HEK293 (cell line): ENCODE data around the gene MPG.

Source experiments
- MYNN ChIP-seq: fragments of 450-650 bp; formaldehyde crosslinking; IDR thresholded peaks from 2 replicates; pipeline ENCODE4 v1.5.1; 2016; ENCODE audit warnings: missing biosample characterization, missing genetic modification characterization, borderline replicate concordance
- SCRT1 ChIP-seq: fragments of 450-650 bp; formaldehyde crosslinking; IDR thresholded peaks from 2 replicates; pipeline ENCODE4 v1.5.1; 2016; ENCODE audit warnings: missing biosample characterization, missing genetic modification characterization, borderline replicate concordance
- ZBTB1 ChIP-seq: fragments of 450-650 bp; formaldehyde crosslinking; IDR thresholded peaks from 2 replicates; pipeline ENCODE4 v1.5.1; 2016; ENCODE audit warnings: missing biosample characterization, missing genetic modification characterization
- ZBTB48 ChIP-seq: fragments of 450-650 bp; formaldehyde crosslinking; IDR thresholded peaks from 2 replicates; pipeline ENCODE4 v1.5.1; 2016; ENCODE audit warnings: missing biosample characterization, missing genetic modification characterization
- ZFHX2 ChIP-seq: fragments of 450-650 bp; formaldehyde crosslinking; conservative IDR thresholded peaks from 2 replicates; pipeline ENCODE4 v1.5.1; 2016; ENCODE audit warnings: missing biosample characterization, missing genetic modification characterization
- ZNF112 ChIP-seq: fragments of 450-650 bp; formaldehyde crosslinking; IDR thresholded peaks from 2 replicates; pipeline ENCODE4 v1.5.0; 2017; ENCODE audit warnings: missing biosample characterization, missing genetic modification characterization
- ZNF114 ChIP-seq: fragments of 450-650 bp; formaldehyde crosslinking; IDR thresholded peaks from 2 replicates; pipeline ENCODE4 v1.5.0; 2017; ENCODE audit warnings: missing biosample characterization, missing genetic modification characterization
- ZNF146 ChIP-seq: fragments of 450-650 bp; formaldehyde crosslinking; IDR thresholded peaks from 2 replicates; pipeline ENCODE4 v1.5.1; 2016; ENCODE audit warnings: missing biosample characterization, missing genetic modification characterization
- ZNF155 ChIP-seq: fragments of 450-650 bp; formaldehyde crosslinking; IDR thresholded peaks from 2 replicates; pipeline ENCODE4 v1.5.1; 2016; ENCODE audit warnings: missing biosample characterization, missing genetic modification characterization
- ZNF324 ChIP-seq: fragments of 450-650 bp; formaldehyde crosslinking; IDR thresholded peaks from 2 replicates; pipeline ENCODE4 v1.5.1; 2016; ENCODE audit warnings: missing biosample characterization, missing genetic modification characterization
- ZNF433 ChIP-seq: fragments of 450-650 bp; formaldehyde crosslinking; IDR thresholded peaks from 2 replicates; pipeline ENCODE4 v1.5.1; 2016; ENCODE audit warnings: missing biosample characterization, missing genetic modification characterization, low read depth
- ZNF501 ChIP-seq: fragments of 450-650 bp; formaldehyde crosslinking; IDR thresholded peaks from 2 replicates; pipeline ENCODE4 v1.5.1; 2016; ENCODE audit warnings: missing biosample characterization, missing genetic modification characterization
- ZNF514 ChIP-seq: fragments of 450-650 bp; formaldehyde crosslinking; IDR thresholded peaks from 2 replicates; pipeline ENCODE4 v1.5.1; 2016; ENCODE audit warnings: missing biosample characterization, missing genetic modification characterization
- ZNF585B ChIP-seq: fragments of 450-650 bp; formaldehyde crosslinking; IDR thresholded peaks from 2 replicates; pipeline ENCODE4 v1.5.1; 2016; ENCODE audit warnings: missing biosample characterization, missing genetic modification characterization
- ZNF600 ChIP-seq: fragments of 450-650 bp; formaldehyde crosslinking; IDR thresholded peaks from 2 replicates; pipeline ENCODE4 v1.5.1; 2016; ENCODE audit warnings: missing biosample characterization, missing genetic modification characterization
- ZNF624 ChIP-seq: fragments of 450-650 bp; formaldehyde crosslinking; IDR thresholded peaks from 2 replicates; pipeline ENCODE4 v1.5.1; 2017; ENCODE audit warnings: missing biosample characterization, missing genetic modification characterization
- ZNF660 ChIP-seq: fragments of 450-650 bp; IDR thresholded peaks from 2 replicates; pipeline ENCODE4 v1.5.1; 2018; ENCODE audit warnings: missing biosample characterization, mild to moderate bottlenecking, missing genetic modification characterization
- ZNF707 ChIP-seq: fragments of 450-650 bp; formaldehyde crosslinking; IDR thresholded peaks from 2 replicates; pipeline ENCODE4 v1.5.1; 2016; ENCODE audit warnings: missing biosample characterization, missing genetic modification characterization
- ZNF747 ChIP-seq: fragments of 450-650 bp; formaldehyde crosslinking; IDR thresholded peaks from 2 replicates; pipeline ENCODE4 v1.5.1; 2016; ENCODE audit warnings: missing biosample characterization, missing genetic modification characterization
- ZNF791 ChIP-seq: fragments of 450-650 bp; formaldehyde crosslinking; IDR thresholded peaks from 2 replicates; pipeline ENCODE4 v1.5.1; 2016; ENCODE audit warnings: missing biosample characterization, missing genetic modification characterization
- TF ChIP-seq, protein P1 (sequence below): fragments of 450-650 bp; formaldehyde crosslinking; IDR thresholded peaks from 2 replicates; pipeline ENCODE4 v1.5.1; 2016; ENCODE audit warnings: missing biosample characterization, missing genetic modification characterization
- TF ChIP-seq, protein P2 (sequence below): fragments of 450-650 bp; formaldehyde crosslinking; IDR thresholded peaks from 2 replicates; pipeline ENCODE4 v1.5.1; 2016; ENCODE audit warnings: missing biosample characterization, missing genetic modification characterization, borderline replicate concordance
- TF ChIP-seq, protein P3 (sequence below): fragments of 450-650 bp; formaldehyde crosslinking; IDR thresholded peaks from 2 replicates; pipeline ENCODE4 v1.5.1; 2016; ENCODE audit warnings: missing biosample characterization, missing genetic modification characterization
- TF ChIP-seq, protein P4 (sequence below): fragments of 450-650 bp; formaldehyde crosslinking; IDR thresholded peaks from 2 replicates; pipeline ENCODE4 v1.5.1; 2017; ENCODE audit warnings: missing biosample characterization, missing genetic modification characterization
- TF ChIP-seq, protein P5 (sequence below): fragments of 450-650 bp; formaldehyde crosslinking; IDR thresholded peaks from 2 replicates; pipeline ENCODE4 v1.5.1; 2016; ENCODE audit warnings: missing biosample characterization, missing genetic modification characterization

MPG gene

DNA sequence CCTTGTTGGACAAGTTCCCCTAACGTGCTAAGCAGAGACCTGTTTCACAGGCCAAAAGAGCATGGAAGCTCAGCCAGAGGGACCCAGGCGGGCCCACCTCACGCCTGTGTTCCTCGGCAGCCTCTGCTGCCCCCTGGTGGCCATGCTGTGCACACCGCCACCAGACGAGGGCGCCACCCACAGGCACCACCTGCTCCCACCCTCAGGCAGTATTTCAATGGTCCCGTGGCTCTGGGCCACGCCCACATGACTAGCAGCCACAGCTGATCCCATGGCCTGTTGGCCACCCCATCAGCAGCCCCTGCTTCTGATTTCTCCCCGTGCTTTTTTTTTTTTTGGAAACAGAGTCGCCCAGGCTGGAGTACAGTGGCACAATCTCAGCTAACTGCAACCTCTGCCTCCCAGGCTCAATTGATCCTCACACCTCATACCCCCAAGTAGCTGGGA is 18.9 kb downstream of the MPG start (continued):
- TF ChIP-seq, protein P1, sequence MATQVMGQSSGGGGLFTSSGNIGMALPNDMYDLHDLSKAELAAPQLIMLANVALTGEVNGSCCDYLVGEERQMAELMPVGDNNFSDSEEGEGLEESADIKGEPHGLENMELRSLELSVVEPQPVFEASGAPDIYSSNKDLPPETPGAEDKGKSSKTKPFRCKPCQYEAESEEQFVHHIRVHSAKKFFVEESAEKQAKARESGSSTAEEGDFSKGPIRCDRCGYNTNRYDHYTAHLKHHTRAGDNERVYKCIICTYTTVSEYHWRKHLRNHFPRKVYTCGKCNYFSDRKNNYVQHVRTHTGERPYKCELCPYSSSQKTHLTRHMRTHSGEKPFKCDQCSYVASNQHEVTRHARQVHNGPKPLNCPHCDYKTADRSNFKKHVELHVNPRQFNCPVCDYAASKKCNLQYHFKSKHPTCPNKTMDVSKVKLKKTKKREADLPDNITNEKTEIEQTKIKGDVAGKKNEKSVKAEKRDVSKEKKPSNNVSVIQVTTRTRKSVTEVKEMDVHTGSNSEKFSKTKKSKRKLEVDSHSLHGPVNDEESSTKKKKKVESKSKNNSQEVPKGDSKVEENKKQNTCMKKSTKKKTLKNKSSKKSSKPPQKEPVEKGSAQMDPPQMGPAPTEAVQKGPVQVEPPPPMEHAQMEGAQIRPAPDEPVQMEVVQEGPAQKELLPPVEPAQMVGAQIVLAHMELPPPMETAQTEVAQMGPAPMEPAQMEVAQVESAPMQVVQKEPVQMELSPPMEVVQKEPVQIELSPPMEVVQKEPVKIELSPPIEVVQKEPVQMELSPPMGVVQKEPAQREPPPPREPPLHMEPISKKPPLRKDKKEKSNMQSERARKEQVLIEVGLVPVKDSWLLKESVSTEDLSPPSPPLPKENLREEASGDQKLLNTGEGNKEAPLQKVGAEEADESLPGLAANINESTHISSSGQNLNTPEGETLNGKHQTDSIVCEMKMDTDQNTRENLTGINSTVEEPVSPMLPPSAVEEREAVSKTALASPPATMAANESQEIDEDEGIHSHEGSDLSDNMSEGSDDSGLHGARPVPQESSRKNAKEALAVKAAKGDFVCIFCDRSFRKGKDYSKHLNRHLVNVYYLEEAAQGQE (tag by site-specific recombination) = no peak
- TF ChIP-seq ZNF747 (tag by site-specific recombination) (no peak), ZNF707 (no peak), ZNF600 (no peak; the same call in 1 of the 2 replicates), ZBTB1 (tag by site-specific recombination) (no peak), ZNF155 (no peak), SCRT1 (tag by site-specific recombination) (peak; percentile 80), ZNF514 (no peak), ZNF624 (no peak), ZNF112 (tag by site-specific recombination) (no peak), ZNF114 (no peak), ZFHX2 (tag by site-specific recombination) (peak; percentile 88), ZNF146 (no peak), ZNF501 (tag by site-specific recombination) (peak; percentile 73; the same call in 1 of the 2 replicates), ZNF433 (no peak), ZNF585B (tag by site-specific recombination) (no peak), ZNF791 (no peak), ZNF660 (tag by site-specific recombination) (peak; percentile 51), ZBTB48 (tag by site-specific recombination) (no peak), ZNF324 (peak; percentile 85), MYNN (tag by site-specific recombination) (no peak)
- TF ChIP-seq, protein P2, sequence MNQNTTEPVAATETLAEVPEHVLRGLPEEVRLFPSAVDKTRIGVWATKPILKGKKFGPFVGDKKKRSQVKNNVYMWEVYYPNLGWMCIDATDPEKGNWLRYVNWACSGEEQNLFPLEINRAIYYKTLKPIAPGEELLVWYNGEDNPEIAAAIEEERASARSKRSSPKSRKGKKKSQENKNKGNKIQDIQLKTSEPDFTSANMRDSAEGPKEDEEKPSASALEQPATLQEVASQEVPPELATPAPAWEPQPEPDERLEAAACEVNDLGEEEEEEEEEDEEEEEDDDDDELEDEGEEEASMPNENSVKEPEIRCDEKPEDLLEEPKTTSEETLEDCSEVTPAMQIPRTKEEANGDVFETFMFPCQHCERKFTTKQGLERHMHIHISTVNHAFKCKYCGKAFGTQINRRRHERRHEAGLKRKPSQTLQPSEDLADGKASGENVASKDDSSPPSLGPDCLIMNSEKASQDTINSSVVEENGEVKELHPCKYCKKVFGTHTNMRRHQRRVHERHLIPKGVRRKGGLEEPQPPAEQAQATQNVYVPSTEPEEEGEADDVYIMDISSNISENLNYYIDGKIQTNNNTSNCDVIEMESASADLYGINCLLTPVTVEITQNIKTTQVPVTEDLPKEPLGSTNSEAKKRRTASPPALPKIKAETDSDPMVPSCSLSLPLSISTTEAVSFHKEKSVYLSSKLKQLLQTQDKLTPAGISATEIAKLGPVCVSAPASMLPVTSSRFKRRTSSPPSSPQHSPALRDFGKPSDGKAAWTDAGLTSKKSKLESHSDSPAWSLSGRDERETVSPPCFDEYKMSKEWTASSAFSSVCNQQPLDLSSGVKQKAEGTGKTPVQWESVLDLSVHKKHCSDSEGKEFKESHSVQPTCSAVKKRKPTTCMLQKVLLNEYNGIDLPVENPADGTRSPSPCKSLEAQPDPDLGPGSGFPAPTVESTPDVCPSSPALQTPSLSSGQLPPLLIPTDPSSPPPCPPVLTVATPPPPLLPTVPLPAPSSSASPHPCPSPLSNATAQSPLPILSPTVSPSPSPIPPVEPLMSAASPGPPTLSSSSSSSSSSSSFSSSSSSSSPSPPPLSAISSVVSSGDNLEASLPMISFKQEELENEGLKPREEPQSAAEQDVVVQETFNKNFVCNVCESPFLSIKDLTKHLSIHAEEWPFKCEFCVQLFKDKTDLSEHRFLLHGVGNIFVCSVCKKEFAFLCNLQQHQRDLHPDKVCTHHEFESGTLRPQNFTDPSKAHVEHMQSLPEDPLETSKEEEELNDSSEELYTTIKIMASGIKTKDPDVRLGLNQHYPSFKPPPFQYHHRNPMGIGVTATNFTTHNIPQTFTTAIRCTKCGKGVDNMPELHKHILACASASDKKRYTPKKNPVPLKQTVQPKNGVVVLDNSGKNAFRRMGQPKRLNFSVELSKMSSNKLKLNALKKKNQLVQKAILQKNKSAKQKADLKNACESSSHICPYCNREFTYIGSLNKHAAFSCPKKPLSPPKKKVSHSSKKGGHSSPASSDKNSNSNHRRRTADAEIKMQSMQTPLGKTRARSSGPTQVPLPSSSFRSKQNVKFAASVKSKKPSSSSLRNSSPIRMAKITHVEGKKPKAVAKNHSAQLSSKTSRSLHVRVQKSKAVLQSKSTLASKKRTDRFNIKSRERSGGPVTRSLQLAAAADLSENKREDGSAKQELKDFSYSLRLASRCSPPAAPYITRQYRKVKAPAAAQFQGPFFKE = no peak
- TF ChIP-seq, protein P3, sequence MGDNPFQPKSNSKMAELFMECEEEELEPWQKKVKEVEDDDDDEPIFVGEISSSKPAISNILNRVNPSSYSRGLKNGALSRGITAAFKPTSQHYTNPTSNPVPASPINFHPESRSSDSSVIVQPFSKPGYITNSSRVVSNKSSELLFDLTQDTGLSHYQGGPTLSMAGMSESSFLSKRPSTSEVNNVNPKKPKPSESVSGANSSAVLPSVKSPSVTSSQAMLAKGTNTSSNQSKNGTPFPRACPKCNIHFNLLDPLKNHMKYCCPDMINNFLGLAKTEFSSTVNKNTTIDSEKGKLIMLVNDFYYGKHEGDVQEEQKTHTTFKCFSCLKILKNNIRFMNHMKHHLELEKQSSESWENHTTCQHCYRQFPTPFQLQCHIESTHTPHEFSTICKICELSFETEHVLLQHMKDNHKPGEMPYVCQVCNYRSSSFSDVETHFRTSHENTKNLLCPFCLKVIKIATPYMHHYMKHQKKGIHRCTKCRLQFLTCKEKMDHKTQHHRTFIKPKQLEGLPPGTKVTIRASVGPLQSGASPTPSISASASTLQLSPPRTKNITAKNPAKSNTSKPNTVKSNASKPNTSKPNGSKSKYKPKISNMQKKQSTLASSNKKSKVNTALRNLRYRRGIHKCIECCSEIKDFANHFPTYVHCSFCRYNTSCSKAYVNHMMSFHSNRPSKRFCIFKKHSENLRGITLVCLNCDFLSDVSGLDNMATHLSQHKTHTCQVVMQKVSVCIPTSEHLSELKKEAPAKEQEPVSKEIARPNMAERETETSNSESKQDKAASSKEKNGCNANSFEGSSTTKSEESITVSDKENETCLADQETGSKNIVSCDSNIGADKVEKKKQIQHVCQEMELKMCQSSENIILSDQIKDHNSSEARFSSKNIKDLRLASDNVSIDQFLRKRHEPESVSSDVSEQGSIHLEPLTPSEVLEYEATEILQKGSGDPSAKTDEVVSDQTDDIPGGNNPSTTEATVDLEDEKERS (tag by site-specific recombination) = no peak
- TF ChIP-seq, protein P4, sequence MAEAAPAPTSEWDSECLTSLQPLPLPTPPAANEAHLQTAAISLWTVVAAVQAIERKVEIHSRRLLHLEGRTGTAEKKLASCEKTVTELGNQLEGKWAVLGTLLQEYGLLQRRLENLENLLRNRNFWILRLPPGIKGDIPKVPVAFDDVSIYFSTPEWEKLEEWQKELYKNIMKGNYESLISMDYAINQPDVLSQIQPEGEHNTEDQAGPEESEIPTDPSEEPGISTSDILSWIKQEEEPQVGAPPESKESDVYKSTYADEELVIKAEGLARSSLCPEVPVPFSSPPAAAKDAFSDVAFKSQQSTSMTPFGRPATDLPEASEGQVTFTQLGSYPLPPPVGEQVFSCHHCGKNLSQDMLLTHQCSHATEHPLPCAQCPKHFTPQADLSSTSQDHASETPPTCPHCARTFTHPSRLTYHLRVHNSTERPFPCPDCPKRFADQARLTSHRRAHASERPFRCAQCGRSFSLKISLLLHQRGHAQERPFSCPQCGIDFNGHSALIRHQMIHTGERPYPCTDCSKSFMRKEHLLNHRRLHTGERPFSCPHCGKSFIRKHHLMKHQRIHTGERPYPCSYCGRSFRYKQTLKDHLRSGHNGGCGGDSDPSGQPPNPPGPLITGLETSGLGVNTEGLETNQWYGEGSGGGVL = no peak
- TF ChIP-seq, protein P5, sequence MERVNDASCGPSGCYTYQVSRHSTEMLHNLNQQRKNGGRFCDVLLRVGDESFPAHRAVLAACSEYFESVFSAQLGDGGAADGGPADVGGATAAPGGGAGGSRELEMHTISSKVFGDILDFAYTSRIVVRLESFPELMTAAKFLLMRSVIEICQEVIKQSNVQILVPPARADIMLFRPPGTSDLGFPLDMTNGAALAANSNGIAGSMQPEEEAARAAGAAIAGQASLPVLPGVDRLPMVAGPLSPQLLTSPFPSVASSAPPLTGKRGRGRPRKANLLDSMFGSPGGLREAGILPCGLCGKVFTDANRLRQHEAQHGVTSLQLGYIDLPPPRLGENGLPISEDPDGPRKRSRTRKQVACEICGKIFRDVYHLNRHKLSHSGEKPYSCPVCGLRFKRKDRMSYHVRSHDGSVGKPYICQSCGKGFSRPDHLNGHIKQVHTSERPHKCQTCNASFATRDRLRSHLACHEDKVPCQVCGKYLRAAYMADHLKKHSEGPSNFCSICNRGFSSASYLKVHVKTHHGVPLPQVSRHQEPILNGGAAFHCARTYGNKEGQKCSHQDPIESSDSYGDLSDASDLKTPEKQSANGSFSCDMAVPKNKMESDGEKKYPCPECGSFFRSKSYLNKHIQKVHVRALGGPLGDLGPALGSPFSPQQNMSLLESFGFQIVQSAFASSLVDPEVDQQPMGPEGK (tag by site-specific recombination) = peak; percentile 89
